T follicular helper cell (primary cell): Measurements from ENCODE around the gene ABCA8.
"Not testable (repeated sequence)": the region's sequence is repeated elsewhere in the genome, so short reads cannot be mapped to it uniquely, and the experiment has no call there.

Experiments
- DNase-seq: peaks from one replicate; pipeline ENCODE4 v3.0.0-alpha.2; 2020; ENCODE audit warnings: low read depth

ABCA8 gene

GRCh38 chr17:68943812-68944182 is 11.4 kb downstream of the ABCA8 start:
- not testable (repeated sequence) for DNase-seq

GRCh38 chr17:68943123-68943811 is 11.9 kb downstream of the ABCA8 start:
- DNase-seq = no peak

- no peak for DNase-seq
Measured at GRCh38 chr17:68942389-68942788, 12.8 kb downstream of the ABCA8 start.

GRCh38 chr17:68941761-68942160 is 13.4 kb downstream of the ABCA8 start:
- DNase-seq = no peak

GRCh38 chr17:68939195-68939594 is 16.0 kb downstream of the ABCA8 start:
- DNase-seq = no peak

- DNase-seq = no peak
Measured at GRCh38 chr17:68937890-68938514, 17.2 kb downstream of the ABCA8 start.

- no peak for DNase-seq
Measured at GRCh38 chr17:68927516-68927915, 27.7 kb downstream of the ABCA8 start.

- DNase-seq = no peak
Measured at GRCh38 chr17:68924793-68925720, 30.1 kb downstream of the ABCA8 start.

- no peak for DNase-seq
Measured at GRCh38 chr17:68910789-68911431, 44.3 kb downstream of the ABCA8 start.

- DNase-seq = no peak
Measured at GRCh38 chr17:68910251-68910705, 44.9 kb downstream of the ABCA8 start.

GRCh38 chr17:68909066-68909465 is 46.1 kb downstream of the ABCA8 start:
- no peak for DNase-seq

- DNase-seq = no peak
Measured at GRCh38 chr17:68908045-68908444, 47.1 kb downstream of the ABCA8 start.

- DNase-seq = no peak
Measured at GRCh38 chr17:68906638-68907037, 48.6 kb downstream of the ABCA8 start.

GRCh38 chr17:68903286-68903685 is 51.9 kb downstream of the ABCA8 start:
- DNase-seq = no peak

- DNase-seq = no peak
Measured at GRCh38 chr17:68897557-68897956, 57.6 kb downstream of the ABCA8 start.

- no peak for DNase-seq
Measured at GRCh38 chr17:68892658-68893057, 62.5 kb downstream of the ABCA8 start.

- no peak for DNase-seq
Measured at GRCh38 chr17:68892193-68892592, 63.0 kb downstream of the ABCA8 start.

GRCh38 chr17:68886401-68886800 is 68.8 kb downstream of the ABCA8 start:
- no peak for DNase-seq

- no peak for DNase-seq
Measured at GRCh38 chr17:68884888-68885287, 70.3 kb downstream of the ABCA8 start.

GRCh38 chr17:68878226-68878885 is 76.8 kb downstream of the ABCA8 start:
- no peak for DNase-seq

GRCh38 chr17:68871447-68871846 is 83.7 kb downstream of the ABCA8 start:
- no peak for DNase-seq

- no peak for DNase-seq
Measured at GRCh38 chr17:68870976-68871375, 84.2 kb downstream of the ABCA8 start.
